ENCODE measurements around the gene AQP12B.

- TF ChIP-seq CTCF (IDR thresholded peaks at IDR 0.05) (no peak), POLR2A (IDR thresholded peaks at IDR 0.05) (no peak)
These were observed 40.4 kb upstream of the AQP12B start for GRCh38 chr2:240722796-240723735.

Measured in uterus (tissue), 2 donors.